KOPT-K1 (cell line): Measurements from ENCODE around the gene IFT172.

ENCODE experiments used
- H3K27ac ChIP-seq: fragments of 200-600 bp; sonication (generic); 2 replicates; pipeline ENCODE4 v1.5.1; 2016; ENCODE audit warnings: antibody characterized with exemption, mild to moderate bottlenecking, low read depth, low read length; ENCODE audit not compliant: poor library complexity, severe bottlenecking
- H3K36me3 ChIP-seq: fragments of 200-600 bp; sonication (generic); 2 replicates; pipeline ENCODE4 v1.5.1; 2017; ENCODE audit warnings: antibody characterized with exemption, mild to moderate bottlenecking, low read length, moderate library complexity; ENCODE audit not compliant: insufficient read depth
- H3K9me3 ChIP-seq: fragments of 200-600 bp; sonication (generic); 2 replicates; pipeline ENCODE4 v1.5.1; 2017; ENCODE audit warnings: antibody characterized with exemption, low read length, mild to moderate bottlenecking; ENCODE audit not compliant: insufficient read depth, poor library complexity, severe bottlenecking

Gene IFT172

DNA sequence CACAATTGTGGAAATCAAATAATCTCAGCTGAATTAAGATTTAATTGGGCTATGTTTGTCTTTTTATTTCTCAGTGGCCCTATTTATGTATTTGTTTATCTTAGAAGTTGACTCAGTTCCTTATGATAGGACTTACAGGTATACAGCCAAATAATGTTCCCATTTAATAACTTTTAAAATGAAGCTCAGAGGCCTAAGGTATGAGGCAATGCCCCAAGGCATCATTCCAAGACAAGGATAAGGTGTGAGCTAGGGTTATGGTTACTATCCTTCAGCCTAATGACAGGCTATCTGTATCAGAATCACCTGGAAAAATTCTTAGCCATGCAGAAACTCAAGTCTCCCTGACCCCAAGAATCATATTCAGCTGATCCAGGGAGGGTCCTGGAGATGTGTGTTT is 68.5 kb downstream of the IFT172 start:
- no peak overlapping the region for H3K27ac ChIP-seq
- H3K36me3 ChIP-seq = no peaks in the 10 kb centered on the region
- no peaks in the 10 kb centered on the region for H3K9me3 ChIP-seq

DNA sequence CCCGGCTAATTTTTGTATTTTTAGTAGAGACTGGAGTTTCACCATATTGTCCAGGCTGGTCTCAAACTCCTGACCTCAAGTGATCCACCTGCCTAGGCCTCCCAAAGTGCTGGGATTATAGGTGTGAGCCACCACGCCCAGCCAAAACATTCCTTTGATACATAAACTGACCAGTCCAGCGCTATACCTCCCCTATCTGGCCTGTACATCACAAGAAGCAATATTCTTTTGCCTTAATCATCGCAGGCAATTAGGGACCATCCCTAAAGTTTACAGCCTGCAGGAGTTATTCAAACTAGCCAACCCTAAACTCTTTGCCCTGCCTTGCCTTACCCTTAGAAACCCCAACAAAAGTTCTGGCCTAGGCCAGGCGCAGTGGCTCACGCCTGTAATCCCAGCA is 73.4 kb downstream of the IFT172 start:
- Histone ChIP-seq H3K36me3 (no peaks in the 10 kb centered on the region), H3K9me3 (no peaks in the 10 kb centered on the region), H3K27ac (no peak overlapping the region)

DNA sequence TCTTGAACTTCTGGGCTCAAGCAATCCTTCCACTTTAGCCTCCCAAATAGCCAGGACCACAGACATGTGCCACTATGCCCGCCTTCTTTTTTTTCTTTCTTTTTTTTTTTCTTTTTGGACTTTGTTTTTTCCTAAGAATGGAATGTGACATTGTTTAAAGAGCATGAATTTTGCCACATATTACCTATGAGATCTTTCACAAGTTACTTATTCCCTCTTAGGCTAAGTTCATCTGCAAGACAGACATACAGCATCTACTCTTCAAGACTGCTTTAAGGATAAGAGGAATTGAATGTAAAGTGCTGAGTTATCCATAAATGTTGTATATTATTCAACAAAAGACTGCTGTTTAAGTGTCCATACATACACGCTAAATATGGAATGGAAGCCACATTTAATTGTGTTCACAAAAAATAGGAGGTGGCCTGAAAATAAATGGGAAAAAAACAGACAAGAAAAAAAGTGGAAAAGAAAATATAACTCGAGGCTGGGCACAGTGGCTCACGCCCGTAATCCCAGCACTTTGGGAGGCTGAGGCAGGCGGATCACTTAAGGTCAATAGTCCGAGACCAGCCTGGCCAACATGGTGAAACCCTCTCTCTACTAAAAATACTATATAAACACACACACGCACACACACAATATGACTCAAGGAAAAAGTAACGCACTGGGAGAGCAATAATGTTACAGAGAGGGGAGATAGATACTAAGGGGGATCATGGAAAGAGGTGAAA is 77.0 kb downstream of the IFT172 start:
- Histone ChIP-seq H3K36me3 (peaks cover 2% of the 10 kb centered on the region; the same call in 1 of the 2 replicates), H3K27ac (no peak overlapping the region), H3K9me3 (no peaks in the 10 kb centered on the region)

DNA sequence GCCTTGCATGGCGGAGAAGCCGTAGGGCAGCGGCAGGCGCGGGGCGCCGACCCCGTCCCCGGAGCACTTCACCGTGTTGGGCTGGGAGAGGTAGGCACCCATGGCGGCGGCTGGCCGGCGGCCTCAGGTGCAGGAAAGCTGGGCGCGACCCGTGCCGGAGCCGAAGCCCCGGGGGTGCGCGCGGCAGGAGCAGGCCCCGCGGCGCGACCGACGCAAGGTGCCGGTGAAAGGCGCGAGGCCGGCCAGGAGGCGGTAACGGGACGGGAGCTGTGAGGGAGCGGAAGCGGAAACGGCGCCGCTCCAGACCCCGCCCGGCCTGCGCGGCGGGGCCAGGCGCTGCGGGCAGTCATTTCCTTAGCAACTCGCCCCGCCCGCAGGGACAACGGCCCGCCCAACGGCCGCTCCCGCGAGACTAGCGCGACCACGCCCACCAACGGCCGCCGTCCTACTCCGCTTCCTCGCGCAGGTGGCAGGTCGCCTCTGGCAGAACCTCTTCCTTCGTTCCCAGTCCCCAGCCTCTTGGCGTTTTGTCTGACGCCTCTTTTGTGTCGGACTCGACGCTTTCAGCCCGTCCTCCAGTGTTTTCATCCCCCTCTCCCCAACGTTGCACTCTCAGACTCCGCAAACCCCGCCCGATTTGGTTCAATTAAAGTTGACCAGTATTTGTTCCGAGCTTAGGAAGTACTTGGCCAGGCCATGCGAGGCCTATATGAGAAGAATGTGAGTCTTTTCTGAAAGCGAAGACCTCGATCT is 80.0 kb downstream of the IFT172 start, which contains the start of gene PPM1G:
TSS of gene PPM1G (minus strand) at position 271 of the 753 bp plus-strand sequence. CDS start at position 102, 169 bp downstream.
- Histone ChIP-seq H3K9me3 (no peaks in the 10 kb centered on the region), H3K36me3 (peaks cover 29% of the 10 kb centered on the region), H3K27ac (peak within 1 kb of the TSS; percentile 83)

DNA sequence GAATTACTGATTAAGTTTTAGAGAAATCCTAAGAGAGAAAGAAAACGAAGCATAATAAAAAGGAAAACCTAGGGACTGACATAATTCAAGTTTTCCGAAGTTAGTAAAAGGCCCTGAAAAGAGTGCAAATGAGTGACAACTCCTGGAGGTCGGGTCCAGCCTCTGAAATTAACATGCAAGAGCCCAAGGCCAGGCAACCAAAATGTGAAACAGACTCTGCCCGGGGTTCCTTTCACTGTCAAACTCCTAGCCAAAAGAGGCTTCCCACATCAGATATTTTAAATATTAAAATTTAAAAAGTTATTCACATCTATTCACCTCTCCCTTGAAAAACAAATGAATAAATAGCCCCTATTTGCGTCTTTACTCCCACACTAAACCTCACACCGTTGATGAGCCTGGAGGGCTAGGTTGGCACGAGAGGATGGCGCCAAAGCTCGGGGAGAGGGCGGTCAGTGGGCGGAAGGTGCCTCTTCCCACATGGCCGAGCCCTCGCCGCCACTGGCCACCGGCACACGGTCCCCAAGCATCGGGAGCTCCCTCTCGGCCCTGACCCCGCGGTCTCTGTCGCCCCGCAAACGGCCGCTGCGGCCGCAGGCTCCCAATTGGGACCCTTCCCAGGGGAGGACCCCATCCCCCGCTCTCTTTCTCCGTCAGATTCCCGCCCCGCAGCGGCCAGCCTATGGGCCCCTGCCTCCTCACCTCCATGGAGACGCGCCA is 80.8 kb downstream of the IFT172 start:
- Histone ChIP-seq H3K9me3 (no peaks in the 10 kb centered on the region), H3K27ac (peak overlapping the region; percentile 83), H3K36me3 (peaks cover 37% of the 10 kb centered on the region)

DNA sequence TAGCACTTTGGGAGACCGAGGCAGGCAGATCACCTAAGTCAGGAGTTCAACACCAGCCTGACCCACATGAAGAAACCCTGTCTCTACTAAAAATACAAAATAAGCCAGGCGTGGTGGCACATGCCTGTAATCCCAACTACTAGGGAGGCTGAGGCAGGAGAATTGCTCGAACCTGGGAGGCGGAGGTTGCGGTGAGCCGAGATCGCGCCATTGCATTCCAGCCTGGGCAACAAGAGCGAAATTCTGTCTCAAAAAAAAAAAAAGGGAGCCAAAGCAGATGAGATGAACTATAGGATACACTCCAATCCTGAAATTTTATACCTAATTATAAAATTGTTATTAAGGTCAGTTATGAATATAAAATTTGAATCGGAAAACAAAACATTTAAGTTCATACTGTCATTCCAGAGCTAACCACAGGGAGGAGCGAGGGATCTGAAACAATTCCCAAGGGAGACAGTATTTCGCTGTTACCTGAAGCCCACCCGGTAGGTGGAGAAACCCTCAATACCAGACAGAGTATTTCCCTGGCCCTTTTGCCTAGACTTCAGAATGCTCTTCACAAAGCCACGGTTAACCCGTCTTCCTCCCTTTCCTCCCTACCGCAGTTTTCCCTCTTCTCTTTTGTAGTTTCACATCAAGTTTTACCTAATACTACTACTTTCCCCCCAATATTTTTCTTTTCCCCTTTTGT is 81.6 kb downstream of the IFT172 start:
- Histone ChIP-seq H3K36me3 (peaks cover 45% of the 10 kb centered on the region), H3K9me3 (no peaks in the 10 kb centered on the region), H3K27ac (peak overlapping the region; percentile 83)

DNA sequence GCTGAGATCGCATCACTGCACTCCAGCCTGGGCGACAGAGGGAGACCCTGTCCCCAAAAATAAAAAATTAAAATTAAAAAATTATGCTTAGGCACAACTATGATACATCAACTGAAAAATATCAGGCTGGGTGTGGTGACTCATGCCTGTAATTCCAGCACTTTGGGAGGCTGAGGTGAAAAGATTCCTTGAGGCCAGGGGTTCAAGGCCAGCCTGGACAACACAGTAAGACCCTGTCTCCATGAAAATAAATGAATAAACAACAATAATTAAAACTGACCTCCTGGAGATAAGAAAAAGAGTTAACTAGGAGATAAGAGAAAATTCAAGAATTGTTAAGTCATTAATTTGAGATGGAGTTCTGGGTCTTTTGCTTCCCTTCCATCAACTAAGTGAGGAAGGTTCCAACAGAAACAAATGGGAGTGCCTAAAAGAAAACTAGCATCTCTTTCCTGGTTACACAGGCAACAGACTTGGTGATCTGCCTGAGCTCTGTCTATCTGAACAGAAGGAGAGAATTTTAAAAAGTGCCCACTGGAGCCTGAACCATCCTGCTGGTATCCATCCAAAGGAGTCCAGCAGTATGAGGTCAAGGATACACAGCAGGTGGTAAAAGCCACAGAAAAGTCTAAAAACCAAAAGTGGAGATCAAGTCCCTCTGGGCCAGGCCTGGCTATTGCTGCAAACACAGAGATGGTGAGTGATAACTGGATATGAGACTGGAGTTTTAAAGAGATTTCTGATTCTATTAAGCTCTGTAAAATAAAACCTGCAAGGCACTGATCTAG is 89.0 kb downstream of the IFT172 start:
- Histone ChIP-seq H3K27ac (no peak overlapping the region), H3K36me3 (peaks cover 67% of the 10 kb centered on the region), H3K9me3 (no peaks in the 10 kb centered on the region)

DNA sequence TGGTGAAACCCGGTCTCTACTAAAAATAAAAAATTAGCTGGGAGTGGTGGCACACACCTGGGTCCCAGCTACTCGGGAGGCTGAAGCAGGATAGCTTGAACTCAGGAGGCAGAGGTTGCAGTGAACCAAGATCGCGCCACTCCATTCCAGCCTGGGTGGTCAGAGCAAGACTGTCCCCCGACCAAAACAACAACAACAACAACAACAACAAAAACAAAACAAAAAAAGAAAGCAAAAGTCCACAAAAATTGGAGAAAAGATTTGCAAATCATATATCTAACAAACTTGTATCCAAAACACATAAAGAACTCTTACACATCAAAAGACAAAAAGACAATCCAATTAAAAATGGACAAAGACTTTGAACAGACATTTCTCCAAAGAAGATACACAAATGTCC is 90.6 kb downstream of the IFT172 start:
- Histone ChIP-seq H3K36me3 (peaks cover 61% of the 10 kb centered on the region), H3K27ac (no peak overlapping the region), H3K9me3 (no peaks in the 10 kb centered on the region)
